ENCODE data around the gene SCMH1. TPM values are rescaled to one million over a fixed set of nuclear protein-coding genes. Genes with fewer than 3 reads are reported as not detected.

SCMH1 gene
- total RNA-seq, 1 experiment from 2014 or later: 19.4 TPM

DNA sequence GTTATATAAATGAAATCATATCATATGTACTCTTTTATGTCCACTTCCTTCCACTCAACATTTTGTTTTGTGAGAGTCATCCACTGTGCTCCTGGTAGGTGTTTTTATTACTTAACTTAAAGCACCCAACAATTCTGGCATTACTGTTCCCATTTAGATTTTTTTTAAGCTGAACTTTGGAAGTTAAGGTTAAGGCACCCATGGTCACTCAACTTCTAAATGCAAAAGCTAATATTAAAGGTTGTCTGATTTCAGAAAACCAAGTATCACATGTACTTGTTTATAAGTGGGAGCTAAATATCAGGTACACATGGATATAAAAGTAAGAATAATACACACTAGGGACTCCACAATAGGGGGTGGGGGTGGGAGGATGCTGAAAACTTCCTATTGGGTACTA, 42.7 kb downstream of the SCMH1 start:
- Mint-ChIP-seq H3K9me3 (peaks cover 14% of the 10 kb centered on the region), H3K4me1 (no peaks in the 10 kb centered on the region), H3K36me3 (peaks cover 11% of the 10 kb centered on the region), H3K4me3 (no peak overlapping the region), H3K27ac (no peak overlapping the region), H3K27me3 (ENCODE audit: low read depth) (peaks cover 4% of the 10 kb centered on the region; the same call in 1 of the 2 replicates)
- no peak for ATAC-seq
- ChIA-PET CTCF (interaction anchor here (0.7 kb wide), 1 partner anchor 219 kb away, joined by 4 read pairs; no protein-coding TSS in a partner anchor), POLR2A (no interaction called here)
- DNase-seq (ENCODE audit: low spot score): no peak
- TF ChIP-seq, protein P1, sequence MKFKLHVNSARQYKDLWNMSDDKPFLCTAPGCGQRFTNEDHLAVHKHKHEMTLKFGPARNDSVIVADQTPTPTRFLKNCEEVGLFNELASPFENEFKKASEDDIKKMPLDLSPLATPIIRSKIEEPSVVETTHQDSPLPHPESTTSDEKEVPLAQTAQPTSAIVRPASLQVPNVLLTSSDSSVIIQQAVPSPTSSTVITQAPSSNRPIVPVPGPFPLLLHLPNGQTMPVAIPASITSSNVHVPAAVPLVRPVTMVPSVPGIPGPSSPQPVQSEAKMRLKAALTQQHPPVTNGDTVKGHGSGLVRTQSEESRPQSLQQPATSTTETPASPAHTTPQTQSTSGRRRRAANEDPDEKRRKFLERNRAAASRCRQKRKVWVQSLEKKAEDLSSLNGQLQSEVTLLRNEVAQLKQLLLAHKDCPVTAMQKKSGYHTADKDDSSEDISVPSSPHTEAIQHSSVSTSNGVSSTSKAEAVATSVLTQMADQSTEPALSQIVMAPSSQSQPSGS (CRISPR knock-in tag; IDR thresholded peaks at IDR 0.05; ENCODE audit: borderline replicate concordance, low read depth): no peak
- TF ChIP-seq, protein P2, sequence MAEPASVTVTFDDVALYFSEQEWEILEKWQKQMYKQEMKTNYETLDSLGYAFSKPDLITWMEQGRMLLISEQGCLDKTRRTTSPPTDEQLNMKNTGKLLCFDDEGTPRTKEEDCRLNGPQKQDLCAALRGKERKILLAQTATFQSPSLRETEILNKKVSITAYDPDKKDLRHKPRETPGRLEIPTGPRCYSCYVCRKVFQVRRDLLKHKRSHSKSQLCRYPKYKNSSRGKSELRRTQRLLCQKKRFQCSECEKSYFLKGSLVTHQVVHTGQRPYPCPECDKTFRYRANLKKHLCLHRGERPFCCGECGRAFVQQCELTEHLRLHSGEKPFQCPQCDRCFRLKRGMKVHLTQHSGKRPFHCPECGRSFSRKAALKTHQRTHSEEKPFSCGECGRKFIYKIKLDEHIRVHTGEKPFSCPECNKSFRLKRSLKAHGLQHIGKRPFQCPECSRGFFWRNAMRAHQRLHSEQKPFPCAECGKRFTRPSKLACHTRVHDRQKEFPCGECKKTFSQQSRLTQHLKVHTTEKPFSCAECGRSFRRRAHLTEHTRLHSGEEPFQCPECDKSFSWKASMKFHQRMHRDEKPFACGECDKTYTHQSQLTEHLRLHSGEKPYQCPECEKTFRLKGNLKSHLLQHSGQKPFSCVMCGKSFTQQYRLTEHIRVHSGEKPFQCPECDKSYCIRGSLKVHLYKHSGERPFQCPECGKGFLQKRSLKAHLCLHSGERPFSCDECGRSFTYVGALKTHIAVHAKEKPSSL (CRISPR knock-in tag; conservative IDR thresholded peaks at IDR 0.05): no peak
- no peak for TF ChIP-seq RELA (CRISPR knock-in tag; IDR thresholded peaks at IDR 0.05; ENCODE audit: borderline replicate concordance)
- TF ChIP-seq FOXJ3 (CRISPR knock-in tag; IDR thresholded peaks at IDR 0.05; ENCODE audit: borderline replicate concordance): no peak
- TF ChIP-seq, protein P3, sequence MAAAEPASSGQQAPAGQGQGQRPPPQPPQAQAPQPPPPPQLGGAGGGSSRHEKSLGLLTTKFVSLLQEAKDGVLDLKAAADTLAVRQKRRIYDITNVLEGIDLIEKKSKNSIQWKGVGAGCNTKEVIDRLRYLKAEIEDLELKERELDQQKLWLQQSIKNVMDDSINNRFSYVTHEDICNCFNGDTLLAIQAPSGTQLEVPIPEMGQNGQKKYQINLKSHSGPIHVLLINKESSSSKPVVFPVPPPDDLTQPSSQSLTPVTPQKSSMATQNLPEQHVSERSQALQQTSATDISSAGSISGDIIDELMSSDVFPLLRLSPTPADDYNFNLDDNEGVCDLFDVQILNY (CRISPR knock-in tag; IDR thresholded peaks at IDR 0.05): no peak
- TF ChIP-seq ZNF121 (CRISPR knock-in tag; IDR thresholded peaks at IDR 0.05): no peak
- TF ChIP-seq TP53 (CRISPR knock-in tag; IDR thresholded peaks at IDR 0.05): no peak
- TF ChIP-seq, protein P4, sequence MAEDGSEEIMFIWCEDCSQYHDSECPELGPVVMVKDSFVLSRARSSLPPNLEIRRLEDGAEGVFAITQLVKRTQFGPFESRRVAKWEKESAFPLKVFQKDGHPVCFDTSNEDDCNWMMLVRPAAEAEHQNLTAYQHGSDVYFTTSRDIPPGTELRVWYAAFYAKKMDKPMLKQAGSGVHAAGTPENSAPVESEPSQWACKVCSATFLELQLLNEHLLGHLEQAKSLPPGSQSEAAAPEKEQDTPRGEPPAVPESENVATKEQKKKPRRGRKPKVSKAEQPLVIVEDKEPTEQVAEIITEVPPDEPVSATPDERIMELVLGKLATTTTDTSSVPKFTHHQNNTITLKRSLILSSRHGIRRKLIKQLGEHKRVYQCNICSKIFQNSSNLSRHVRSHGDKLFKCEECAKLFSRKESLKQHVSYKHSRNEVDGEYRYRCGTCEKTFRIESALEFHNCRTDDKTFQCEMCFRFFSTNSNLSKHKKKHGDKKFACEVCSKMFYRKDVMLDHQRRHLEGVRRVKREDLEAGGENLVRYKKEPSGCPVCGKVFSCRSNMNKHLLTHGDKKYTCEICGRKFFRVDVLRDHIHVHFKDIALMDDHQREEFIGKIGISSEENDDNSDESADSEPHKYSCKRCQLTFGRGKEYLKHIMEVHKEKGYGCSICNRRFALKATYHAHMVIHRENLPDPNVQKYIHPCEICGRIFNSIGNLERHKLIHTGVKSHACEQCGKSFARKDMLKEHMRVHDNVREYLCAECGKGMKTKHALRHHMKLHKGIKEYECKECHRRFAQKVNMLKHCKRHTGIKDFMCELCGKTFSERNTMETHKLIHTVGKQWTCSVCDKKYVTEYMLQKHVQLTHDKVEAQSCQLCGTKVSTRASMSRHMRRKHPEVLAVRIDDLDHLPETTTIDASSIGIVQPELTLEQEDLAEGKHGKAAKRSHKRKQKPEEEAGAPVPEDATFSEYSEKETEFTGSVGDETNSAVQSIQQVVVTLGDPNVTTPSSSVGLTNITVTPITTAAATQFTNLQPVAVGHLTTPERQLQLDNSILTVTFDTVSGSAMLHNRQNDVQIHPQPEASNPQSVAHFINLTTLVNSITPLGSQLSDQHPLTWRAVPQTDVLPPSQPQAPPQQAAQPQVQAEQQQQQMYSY (CRISPR knock-in tag; IDR thresholded peaks at IDR 0.05): no peak
- no peak for TF ChIP-seq ZNF219 (CRISPR knock-in tag; IDR thresholded peaks at IDR 0.05; ENCODE audit: borderline replicate concordance)
- no peak for TF ChIP-seq SMAD4 (CRISPR knock-in tag; IDR thresholded peaks at IDR 0.05)
- TF ChIP-seq, protein P5, sequence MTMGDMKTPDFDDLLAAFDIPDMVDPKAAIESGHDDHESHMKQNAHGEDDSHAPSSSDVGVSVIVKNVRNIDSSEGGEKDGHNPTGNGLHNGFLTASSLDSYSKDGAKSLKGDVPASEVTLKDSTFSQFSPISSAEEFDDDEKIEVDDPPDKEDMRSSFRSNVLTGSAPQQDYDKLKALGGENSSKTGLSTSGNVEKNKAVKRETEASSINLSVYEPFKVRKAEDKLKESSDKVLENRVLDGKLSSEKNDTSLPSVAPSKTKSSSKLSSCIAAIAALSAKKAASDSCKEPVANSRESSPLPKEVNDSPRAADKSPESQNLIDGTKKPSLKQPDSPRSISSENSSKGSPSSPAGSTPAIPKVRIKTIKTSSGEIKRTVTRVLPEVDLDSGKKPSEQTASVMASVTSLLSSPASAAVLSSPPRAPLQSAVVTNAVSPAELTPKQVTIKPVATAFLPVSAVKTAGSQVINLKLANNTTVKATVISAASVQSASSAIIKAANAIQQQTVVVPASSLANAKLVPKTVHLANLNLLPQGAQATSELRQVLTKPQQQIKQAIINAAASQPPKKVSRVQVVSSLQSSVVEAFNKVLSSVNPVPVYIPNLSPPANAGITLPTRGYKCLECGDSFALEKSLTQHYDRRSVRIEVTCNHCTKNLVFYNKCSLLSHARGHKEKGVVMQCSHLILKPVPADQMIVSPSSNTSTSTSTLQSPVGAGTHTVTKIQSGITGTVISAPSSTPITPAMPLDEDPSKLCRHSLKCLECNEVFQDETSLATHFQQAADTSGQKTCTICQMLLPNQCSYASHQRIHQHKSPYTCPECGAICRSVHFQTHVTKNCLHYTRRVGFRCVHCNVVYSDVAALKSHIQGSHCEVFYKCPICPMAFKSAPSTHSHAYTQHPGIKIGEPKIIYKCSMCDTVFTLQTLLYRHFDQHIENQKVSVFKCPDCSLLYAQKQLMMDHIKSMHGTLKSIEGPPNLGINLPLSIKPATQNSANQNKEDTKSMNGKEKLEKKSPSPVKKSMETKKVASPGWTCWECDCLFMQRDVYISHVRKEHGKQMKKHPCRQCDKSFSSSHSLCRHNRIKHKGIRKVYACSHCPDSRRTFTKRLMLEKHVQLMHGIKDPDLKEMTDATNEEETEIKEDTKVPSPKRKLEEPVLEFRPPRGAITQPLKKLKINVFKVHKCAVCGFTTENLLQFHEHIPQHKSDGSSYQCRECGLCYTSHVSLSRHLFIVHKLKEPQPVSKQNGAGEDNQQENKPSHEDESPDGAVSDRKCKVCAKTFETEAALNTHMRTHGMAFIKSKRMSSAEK (CRISPR knock-in tag; IDR thresholded peaks at IDR 0.05; ENCODE audit: borderline replicate concordance): no peak
- TF ChIP-seq, protein P6, sequence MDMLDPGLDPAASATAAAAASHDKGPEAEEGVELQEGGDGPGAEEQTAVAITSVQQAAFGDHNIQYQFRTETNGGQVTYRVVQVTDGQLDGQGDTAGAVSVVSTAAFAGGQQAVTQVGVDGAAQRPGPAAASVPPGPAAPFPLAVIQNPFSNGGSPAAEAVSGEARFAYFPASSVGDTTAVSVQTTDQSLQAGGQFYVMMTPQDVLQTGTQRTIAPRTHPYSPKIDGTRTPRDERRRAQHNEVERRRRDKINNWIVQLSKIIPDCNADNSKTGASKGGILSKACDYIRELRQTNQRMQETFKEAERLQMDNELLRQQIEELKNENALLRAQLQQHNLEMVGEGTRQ (CRISPR knock-in tag; IDR thresholded peaks at IDR 0.05): no peak
- TF ChIP-seq, protein P7, sequence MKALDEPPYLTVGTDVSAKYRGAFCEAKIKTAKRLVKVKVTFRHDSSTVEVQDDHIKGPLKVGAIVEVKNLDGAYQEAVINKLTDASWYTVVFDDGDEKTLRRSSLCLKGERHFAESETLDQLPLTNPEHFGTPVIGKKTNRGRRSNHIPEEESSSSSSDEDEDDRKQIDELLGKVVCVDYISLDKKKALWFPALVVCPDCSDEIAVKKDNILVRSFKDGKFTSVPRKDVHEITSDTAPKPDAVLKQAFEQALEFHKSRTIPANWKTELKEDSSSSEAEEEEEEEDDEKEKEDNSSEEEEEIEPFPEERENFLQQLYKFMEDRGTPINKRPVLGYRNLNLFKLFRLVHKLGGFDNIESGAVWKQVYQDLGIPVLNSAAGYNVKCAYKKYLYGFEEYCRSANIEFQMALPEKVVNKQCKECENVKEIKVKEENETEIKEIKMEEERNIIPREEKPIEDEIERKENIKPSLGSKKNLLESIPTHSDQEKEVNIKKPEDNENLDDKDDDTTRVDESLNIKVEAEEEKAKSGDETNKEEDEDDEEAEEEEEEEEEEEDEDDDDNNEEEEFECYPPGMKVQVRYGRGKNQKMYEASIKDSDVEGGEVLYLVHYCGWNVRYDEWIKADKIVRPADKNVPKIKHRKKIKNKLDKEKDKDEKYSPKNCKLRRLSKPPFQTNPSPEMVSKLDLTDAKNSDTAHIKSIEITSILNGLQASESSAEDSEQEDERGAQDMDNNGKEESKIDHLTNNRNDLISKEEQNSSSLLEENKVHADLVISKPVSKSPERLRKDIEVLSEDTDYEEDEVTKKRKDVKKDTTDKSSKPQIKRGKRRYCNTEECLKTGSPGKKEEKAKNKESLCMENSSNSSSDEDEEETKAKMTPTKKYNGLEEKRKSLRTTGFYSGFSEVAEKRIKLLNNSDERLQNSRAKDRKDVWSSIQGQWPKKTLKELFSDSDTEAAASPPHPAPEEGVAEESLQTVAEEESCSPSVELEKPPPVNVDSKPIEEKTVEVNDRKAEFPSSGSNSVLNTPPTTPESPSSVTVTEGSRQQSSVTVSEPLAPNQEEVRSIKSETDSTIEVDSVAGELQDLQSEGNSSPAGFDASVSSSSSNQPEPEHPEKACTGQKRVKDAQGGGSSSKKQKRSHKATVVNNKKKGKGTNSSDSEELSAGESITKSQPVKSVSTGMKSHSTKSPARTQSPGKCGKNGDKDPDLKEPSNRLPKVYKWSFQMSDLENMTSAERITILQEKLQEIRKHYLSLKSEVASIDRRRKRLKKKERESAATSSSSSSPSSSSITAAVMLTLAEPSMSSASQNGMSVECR (CRISPR knock-in tag; IDR thresholded peaks at IDR 0.05; ENCODE audit: borderline replicate concordance): no peak
- TF ChIP-seq, protein P8, sequence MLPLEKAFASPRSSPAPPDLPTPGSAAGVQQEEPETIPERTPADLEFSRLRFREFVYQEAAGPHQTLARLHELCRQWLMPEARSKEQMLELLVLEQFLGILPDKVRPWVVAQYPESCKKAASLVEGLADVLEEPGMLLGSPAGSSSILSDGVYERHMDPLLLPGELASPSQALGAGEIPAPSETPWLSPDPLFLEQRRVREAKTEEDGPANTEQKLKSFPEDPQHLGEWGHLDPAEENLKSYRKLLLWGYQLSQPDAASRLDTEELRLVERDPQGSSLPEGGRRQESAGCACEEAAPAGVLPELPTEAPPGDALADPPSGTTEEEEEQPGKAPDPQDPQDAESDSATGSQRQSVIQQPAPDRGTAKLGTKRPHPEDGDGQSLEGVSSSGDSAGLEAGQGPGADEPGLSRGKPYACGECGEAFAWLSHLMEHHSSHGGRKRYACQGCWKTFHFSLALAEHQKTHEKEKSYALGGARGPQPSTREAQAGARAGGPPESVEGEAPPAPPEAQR (CRISPR knock-in tag; IDR thresholded peaks at IDR 0.05): no peak
- TF ChIP-seq NFE2L1 (CRISPR knock-in tag; IDR thresholded peaks at IDR 0.05): no peak
